RWPE1 (cell line): ENCODE results near the gene SERPINB5.

Experiments used
- CTCF ChIA-PET: fragments of 350-600 bp; sonication (Branson Sonifier 250); formaldehyde crosslinking; extraction: SDS; loops from one replicate; lab custom pipeline; 2021; lab: Yijun Ruan, JAX
- POLR2A ChIA-PET: fragments of 400-600 bp; formaldehyde crosslinking; extraction: SDS; loops from one replicate; lab custom pipeline; 2020; ENCODE audit warnings: antibody characterized with exemption; ENCODE audit not compliant: low non-redundant PET; lab: Yijun Ruan, JAX
- DNase-seq: peaks from one replicate; pipeline ENCODE4 v3.0.0; 2012; ENCODE audit warnings: low spot score
- H3K27ac ChIP-seq: fragments of 450-650 bp; 2 replicates; pipeline ENCODE4 v1.5.1; 2017
- TF ChIP-seq, protein P1 (sequence below): fragments of 450-650 bp; conservative IDR thresholded peaks from 2 replicates; pipeline ENCODE4 v1.5.1; 2017; ENCODE audit warnings: low read depth, mild to moderate bottlenecking

The SERPINB5 gene

DNA sequence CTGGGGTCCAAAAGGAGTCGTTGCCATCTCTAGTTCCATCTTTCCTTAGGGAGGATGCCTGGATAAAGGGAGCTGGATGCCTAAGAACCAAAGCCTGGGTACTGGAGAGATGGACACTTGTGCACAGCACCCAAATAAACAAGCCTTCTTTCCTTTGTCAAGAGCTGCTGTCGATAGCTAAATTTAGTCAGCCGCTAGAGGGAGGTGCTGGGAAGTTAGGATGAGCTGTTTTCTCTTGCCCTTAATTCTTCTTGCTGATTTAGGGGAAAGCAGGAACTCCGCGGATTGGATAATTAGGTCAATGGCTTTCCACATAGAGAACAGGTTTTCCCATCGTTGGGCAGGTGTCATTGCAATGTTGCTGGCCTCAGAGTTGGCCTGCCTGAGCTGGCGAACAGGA is 34.5 kb downstream of the SERPINB5 start:
- peak; percentile 28 for DNase-seq
- TF ChIP-seq, protein P1, sequence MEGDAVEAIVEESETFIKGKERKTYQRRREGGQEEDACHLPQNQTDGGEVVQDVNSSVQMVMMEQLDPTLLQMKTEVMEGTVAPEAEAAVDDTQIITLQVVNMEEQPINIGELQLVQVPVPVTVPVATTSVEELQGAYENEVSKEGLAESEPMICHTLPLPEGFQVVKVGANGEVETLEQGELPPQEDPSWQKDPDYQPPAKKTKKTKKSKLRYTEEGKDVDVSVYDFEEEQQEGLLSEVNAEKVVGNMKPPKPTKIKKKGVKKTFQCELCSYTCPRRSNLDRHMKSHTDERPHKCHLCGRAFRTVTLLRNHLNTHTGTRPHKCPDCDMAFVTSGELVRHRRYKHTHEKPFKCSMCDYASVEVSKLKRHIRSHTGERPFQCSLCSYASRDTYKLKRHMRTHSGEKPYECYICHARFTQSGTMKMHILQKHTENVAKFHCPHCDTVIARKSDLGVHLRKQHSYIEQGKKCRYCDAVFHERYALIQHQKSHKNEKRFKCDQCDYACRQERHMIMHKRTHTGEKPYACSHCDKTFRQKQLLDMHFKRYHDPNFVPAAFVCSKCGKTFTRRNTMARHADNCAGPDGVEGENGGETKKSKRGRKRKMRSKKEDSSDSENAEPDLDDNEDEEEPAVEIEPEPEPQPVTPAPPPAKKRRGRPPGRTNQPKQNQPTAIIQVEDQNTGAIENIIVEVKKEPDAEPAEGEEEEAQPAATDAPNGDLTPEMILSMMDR = peak; percentile 69
- ChIA-PET POLR2A (no interaction called here), CTCF (interaction anchor here (0.5 to 1.3 kb wide), 5 partner anchors 15 to 231 kb away, joined by 3 to 5 read pairs (median 3); no protein-coding TSS in a partner anchor)
- H3K27ac ChIP-seq = no peak overlapping the region

DNA sequence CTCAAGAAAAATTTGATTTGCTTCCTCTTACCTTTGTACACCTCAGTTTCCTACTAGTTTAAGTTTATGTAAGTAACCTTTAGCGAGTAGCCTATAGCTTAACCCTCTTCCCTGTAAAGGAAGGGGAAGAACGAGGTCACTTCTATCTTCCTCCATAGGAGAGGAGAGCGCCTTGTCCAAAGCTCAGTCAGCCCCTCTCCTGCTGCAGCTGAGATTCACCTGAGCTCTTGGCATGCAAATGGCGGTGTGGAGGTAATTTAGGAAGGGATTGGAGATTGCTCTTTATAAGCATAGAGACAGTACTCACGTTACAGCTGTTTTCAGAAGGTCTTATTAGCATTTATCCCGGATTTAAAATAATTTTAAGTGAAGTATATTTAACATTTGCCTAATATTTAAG is 37.6 kb downstream of the SERPINB5 start:
- POLR2A ChIA-PET = no interaction called here
- TF ChIP-seq, protein P1 = no peak
- H3K27ac ChIP-seq = no peak overlapping the region
- no peak for DNase-seq
- CTCF ChIA-PET = interaction anchor here (0.8 kb wide), 1 partner anchor 1712 kb away, joined by 6 read pairs; no protein-coding TSS in a partner anchor

DNA sequence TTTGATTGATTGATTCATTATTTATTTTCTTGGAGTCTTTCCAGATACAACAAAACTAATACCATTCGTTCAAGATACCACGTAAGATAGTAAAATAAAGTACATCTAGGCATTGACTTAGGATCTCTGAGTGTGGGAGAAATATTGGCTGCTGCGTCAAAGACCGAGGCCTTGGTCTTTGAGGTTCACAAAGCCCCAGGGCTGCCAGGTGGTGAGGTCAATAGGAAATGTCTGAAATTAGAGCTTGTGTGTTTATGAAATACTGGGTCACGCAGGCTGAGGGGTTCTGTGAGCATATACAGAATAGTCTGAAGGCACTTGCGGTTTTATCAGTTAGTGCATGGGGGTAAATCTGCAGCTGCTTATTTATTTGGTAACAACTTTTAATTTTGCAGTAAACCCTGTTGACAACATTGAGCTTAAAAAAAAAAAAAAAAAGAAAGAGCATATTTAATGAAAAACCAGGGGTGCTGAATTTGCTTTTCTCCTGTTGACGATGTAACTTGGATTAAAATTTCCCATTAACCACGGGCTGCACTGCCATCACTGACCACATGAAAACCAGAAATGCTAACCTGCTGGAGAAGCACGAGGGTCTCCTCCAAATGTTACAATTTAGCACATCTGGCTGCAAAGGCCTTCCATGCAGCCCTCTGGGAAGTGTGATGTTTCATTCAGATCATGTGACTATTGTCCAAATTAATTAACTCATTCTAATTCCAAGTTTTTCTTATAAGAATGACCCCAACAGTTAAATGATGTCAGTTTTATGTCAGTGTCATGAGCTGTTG is 38.3 kb downstream of the SERPINB5 start:
- ChIA-PET CTCF (interaction anchor here (0.5 to 0.7 kb wide), 2 partner anchors 189 to 499 kb away, joined by 3 read pairs; no protein-coding TSS in a partner anchor), POLR2A (no interaction called here)
- H3K27ac ChIP-seq = no peak overlapping the region
- TF ChIP-seq, protein P1 = no peak
- DNase-seq = no peak

DNA sequence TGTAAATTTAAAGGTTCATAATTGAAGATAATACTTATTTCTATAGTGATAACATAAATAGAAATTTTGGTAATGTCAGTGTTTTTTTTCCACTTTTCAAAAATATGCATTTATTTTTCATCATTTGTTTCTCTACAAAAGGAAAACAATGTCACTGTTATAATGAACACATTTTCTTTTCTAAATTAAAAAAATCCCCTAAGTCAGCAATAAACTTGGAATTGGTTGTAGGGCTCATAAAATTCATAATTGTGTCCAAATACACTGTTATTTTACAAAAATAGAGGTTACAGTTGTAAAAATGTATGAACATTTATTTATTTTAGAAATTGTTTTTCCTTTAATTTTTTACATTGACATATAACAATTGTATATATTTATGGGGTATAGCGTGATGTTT is 39.0 kb downstream of the SERPINB5 start:
- H3K27ac ChIP-seq = no peak overlapping the region
- ChIA-PET CTCF (no interaction called here), POLR2A (no interaction called here)
- TF ChIP-seq, protein P1 = no peak
- no peak for DNase-seq

DNA sequence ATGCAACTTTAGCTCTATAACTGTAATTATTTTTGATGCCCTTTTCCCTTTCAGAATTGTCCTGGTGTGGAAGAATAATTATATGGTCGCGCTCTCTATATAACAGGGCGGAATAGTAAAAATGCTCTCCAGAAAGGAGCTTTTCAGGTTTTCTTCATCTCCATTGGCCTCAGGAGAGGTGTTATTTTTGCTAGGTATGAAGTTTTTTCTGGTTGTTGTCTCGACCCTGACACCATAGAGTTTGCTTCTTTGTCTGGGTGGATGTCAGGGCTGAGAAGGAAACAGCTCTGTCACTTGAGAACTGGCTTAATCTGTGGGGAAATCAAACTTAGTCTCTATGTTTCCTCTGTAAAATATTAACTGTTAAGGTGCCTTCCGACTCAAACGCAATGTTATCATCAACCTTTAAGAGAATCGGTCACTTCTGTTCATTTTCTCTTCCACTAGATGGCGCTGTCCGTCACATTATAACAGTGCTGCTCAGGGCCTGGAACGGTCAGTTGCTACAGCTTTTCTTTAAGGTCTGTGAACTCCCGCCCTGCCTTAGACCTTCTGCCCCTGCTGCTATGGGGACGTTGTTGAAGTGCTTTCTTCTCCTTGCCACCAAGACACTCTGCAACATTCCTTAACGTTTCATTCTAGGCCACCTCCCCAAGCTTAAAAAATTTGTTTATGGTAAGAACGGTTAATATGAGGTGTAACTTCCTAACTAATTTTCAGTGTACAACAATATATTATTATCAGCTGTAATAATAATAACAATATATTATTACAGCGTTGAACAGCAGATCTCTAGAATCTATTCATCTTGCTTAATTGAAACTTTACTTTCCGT is 41.6 kb downstream of the SERPINB5 start:
- ChIA-PET CTCF (interaction anchor here (0.6 to 2.8 kb wide), 19 partner anchors 9 to 774 kb away, joined by 3 to 35 read pairs (median 4); no protein-coding TSS in a partner anchor), POLR2A (no interaction called here)
- TF ChIP-seq, protein P1 = peak; percentile 71
- no peak overlapping the region for H3K27ac ChIP-seq
- DNase-seq = peak; percentile 50

DNA sequence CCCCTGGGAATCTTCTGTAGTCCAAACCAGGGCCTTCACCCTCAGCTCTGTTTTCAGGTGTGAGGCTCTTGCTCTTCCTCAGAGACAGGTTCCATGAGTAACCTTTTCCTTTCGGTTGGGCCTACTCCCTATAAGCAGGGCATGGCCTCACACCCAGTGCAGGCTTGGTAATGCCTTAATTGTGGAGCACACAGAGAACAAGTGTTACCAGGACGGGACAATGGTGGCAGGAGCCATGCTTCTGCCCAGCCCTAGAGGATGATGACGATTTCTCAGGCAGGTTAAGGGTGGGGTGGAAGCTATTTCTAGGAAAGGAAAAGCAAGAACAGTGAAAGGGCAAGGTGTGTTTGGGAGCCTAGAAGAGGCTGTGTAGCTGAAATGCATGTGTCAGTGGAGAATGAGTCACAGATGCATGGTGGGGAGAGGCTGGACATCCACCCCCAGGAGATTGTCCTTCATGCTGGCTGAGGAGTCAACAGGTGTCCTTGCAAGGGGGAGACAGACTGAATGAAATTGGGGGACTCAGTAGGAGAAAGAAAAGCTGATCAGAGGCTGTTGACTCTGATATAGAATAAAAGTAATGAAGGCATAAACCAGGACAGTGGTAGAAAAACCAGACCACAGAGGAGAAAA is 43.4 kb downstream of the SERPINB5 start:
- ChIA-PET POLR2A (no interaction called here), CTCF (interaction anchor here (1.1 to 2.8 kb wide), 2 partner anchors 221 to 259 kb away, joined by 5 to 35 read pairs; no protein-coding TSS in a partner anchor)
- TF ChIP-seq, protein P1 = no peak
- DNase-seq = no peak
- H3K27ac ChIP-seq = no peak overlapping the region
